MM.1S (cell line): ENCODE results near the gene FOXF2.

Experiments
- DNase-seq: peaks from one replicate; pipeline ENCODE4 v3.0.0-alpha.2; 2015
- H2AFZ ChIP-seq: fragments of 300-600 bp; sonication (generic); 2 replicates; pipeline ENCODE4 v1.6.0; 2016; ENCODE audit warnings: antibody characterized with exemption, low read length
- H3F3A ChIP-seq: fragments of 300-600 bp; sonication (generic); 2 replicates; pipeline ENCODE4 v1.6.1; 2016; ENCODE audit warnings: mild to moderate bottlenecking, antibody characterized with exemption, low read length, moderate library complexity, mixed read lengths; ENCODE audit not compliant: insufficient read depth
- H3K27ac ChIP-seq: fragments of 300-600 bp; sonication (generic); 2 replicates; pipeline ENCODE4 v1.5.1; 2016; ENCODE audit warnings: mild to moderate bottlenecking, low read length
- H3K27me3 ChIP-seq: fragments of 300-600 bp; sonication (generic); replicated peaks from 2 replicates; pipeline ENCODE4 v1.6.0; 2016; ENCODE audit warnings: low read length; ENCODE audit not compliant: insufficient read depth
- H3K36me3 ChIP-seq: fragments of 300-600 bp; sonication (generic); replicated peaks from 2 replicates; pipeline ENCODE4 v1.6.1; 2016; ENCODE audit warnings: mild to moderate bottlenecking, low read length, mixed read lengths; ENCODE audit not compliant: insufficient read depth
- H3K4me1 ChIP-seq: fragments of 300-600 bp; sonication (generic); 2 replicates; pipeline ENCODE4 v1.6.1; 2016; ENCODE audit warnings: low read length, mixed read lengths
- H3K4me2 ChIP-seq: fragments of 300-600 bp; sonication (generic); 2 replicates; pipeline ENCODE4 v1.6.0; 2016; ENCODE audit warnings: low read depth, low read length
- H3K4me3 ChIP-seq: fragments of 300-600 bp; sonication (generic); 2 replicates; pipeline ENCODE4 v1.5.1; 2016; ENCODE audit warnings: low read length, mixed read lengths
- H3K79me2 ChIP-seq: fragments of 300-600 bp; sonication (generic); 2 replicates; pipeline ENCODE4 v1.6.1; 2016; ENCODE audit warnings: mixed run types, low read length, mixed read lengths
- H3K9ac ChIP-seq: fragments of 300-600 bp; sonication (generic); 2 replicates; pipeline ENCODE4 v1.6.1; 2016; ENCODE audit warnings: low read length, mixed read lengths
- H3K9me2 ChIP-seq: fragments of 300-600 bp; sonication (generic); replicated peaks from 2 replicates; pipeline ENCODE4 v1.6.1; 2016; ENCODE audit warnings: mild to moderate bottlenecking, low read length, mixed read lengths; ENCODE audit not compliant: insufficient read depth
- H3K9me3 ChIP-seq: fragments of 300-600 bp; sonication (generic); replicated peaks from 2 replicates; pipeline ENCODE4 v1.6.1; 2016; ENCODE audit warnings: mild to moderate bottlenecking, low read length, mixed read lengths; ENCODE audit not compliant: insufficient read depth
- H4K20me1 ChIP-seq: fragments of 300-600 bp; sonication (generic); 2 replicates; pipeline ENCODE4 v1.6.1; 2016; ENCODE audit warnings: mild to moderate bottlenecking, low read length, moderate library complexity, mixed read lengths; ENCODE audit not compliant: insufficient read depth
- CTCF ChIP-seq: fragments of 300-600 bp; sonication (generic); IDR thresholded peaks from 2 replicates; pipeline ENCODE4 v1.5.1; 2016; ENCODE audit warnings: antibody characterized with exemption, low read length, mixed read lengths
- EZH2 ChIP-seq: fragments of 300-600 bp; sonication (generic); optimal IDR thresholded peaks from 2 replicates; pipeline ENCODE3; 2017; ENCODE audit warnings: low read depth, mild to moderate bottlenecking, antibody characterized with exemption, low read length, mixed read lengths
- EZH2phosphoT487 ChIP-seq: fragments of 300-600 bp; sonication (generic); IDR thresholded peaks from 2 replicates; pipeline ENCODE4 v1.6.1; 2018; ENCODE audit warnings: antibody characterized with exemption, low read length

The FOXF2 gene

GRCh38 chr6:1424306-1424927 is 35.0 kb downstream of the FOXF2 start:
- Histone ChIP-seq H3K9me3 (no peaks in the 10 kb centered on the region), H4K20me1 (no peaks in the 10 kb centered on the region), H3K4me2 (peak overlapping the region; percentile 12; the same call in 1 of the 2 replicates), H3K4me3 (no peak overlapping the region), H3K27me3 (no peaks in the 10 kb centered on the region), H2AFZ (0 out of 2 replicates have a peak overlapping the region, but pooled peaks have one; percentile 25), H3K36me3 (no peaks in the 10 kb centered on the region), H3K79me2 (no peaks in the 10 kb centered on the region), H3K9ac (no peak overlapping the region), H3K27ac (no peak overlapping the region), H3K4me1 (no peaks in the 10 kb centered on the region), H3F3A (no peaks in the 10 kb centered on the region), H3K9me2 (no peaks in the 10 kb centered on the region)
- DNase-seq = peak; percentile 56
- no peak for TF ChIP-seq EZH2phosphoT487
- no peak for TF ChIP-seq EZH2
- TF ChIP-seq CTCF = peak; percentile 75

- Histone ChIP-seq H3K27ac (no peak overlapping the region), H4K20me1 (no peaks in the 10 kb centered on the region), H3K9ac (no peak overlapping the region), H3K4me1 (no peaks in the 10 kb centered on the region), H3F3A (no peaks in the 10 kb centered on the region), H3K4me3 (no peak overlapping the region), H3K9me3 (no peaks in the 10 kb centered on the region), H3K36me3 (no peaks in the 10 kb centered on the region), H2AFZ (no peak overlapping the region), H3K79me2 (no peaks in the 10 kb centered on the region), H3K9me2 (no peaks in the 10 kb centered on the region), H3K4me2 (no peak overlapping the region), H3K27me3 (no peaks in the 10 kb centered on the region)
- DNase-seq = no peak
- TF ChIP-seq EZH2phosphoT487 = no peak
- TF ChIP-seq CTCF = no peak
- no peak for TF ChIP-seq EZH2
Measured at GRCh38 chr6:1426416-1426815, 37.0 kb downstream of the FOXF2 start.

- DNase-seq = no peak
- TF ChIP-seq EZH2phosphoT487 (no peak), CTCF (no peak), EZH2 (no peak)
- Histone ChIP-seq H3K4me3 (no peak overlapping the region), H3K27ac (no peak overlapping the region), H4K20me1 (no peaks in the 10 kb centered on the region), H3K9me2 (no peaks in the 10 kb centered on the region), H3K4me1 (no peaks in the 10 kb centered on the region), H3K4me2 (no peak overlapping the region), H2AFZ (no peak overlapping the region), H3F3A (no peaks in the 10 kb centered on the region), H3K79me2 (no peaks in the 10 kb centered on the region), H3K36me3 (no peaks in the 10 kb centered on the region), H3K9me3 (no peaks in the 10 kb centered on the region), H3K9ac (no peak overlapping the region), H3K27me3 (no peaks in the 10 kb centered on the region)
Measured at GRCh38 chr6:1435806-1436205, 46.4 kb downstream of the FOXF2 start.
